Omental fat pad (tissue), 4 donors: ENCODE data around the gene ANKS1B. TPM values are rescaled to one million over a fixed set of nuclear protein-coding genes. Genes with fewer than 3 reads are reported as not detected.

Experiments
- ATAC-seq: fragments of 150-250 bp; one replicate; pipeline ENCODE4 v1.9.1; 2016; ENCODE audit warnings: mild to moderate bottlenecking, moderate library complexity; ENCODE audit not compliant: low FRiP score
- DNase-seq: peaks from one replicate; pipeline ENCODE4 v3.0.0-alpha.2; 2019; ENCODE audit warnings: low spot score
- CTCF ChIP-seq, 3 donors: fragments of 450-650 bp; IDR thresholded peaks; one replicate each; pipeline ENCODE4 v1.5.1; 2016 to 2017; ENCODE audit warnings: antibody characterized with exemption in 3 of 3, mild to moderate bottlenecking in 3 of 3, moderate library complexity in 2 of 3
- total RNA-seq, 4 donors: library from RNA; depleted of rRNA; stranded (reverse); fragments of >200 nt; gene quantifications; one replicate each; pipeline ENCODE4 v1.1.0, GENCODE V29; 2016

The ANKS1B gene
- total RNA-seq, 4 donors from 2014 or later: 5.5 to 26.4 (median 7.6) TPM

- TF ChIP-seq CTCF (IDR thresholded peaks at IDR 0.05): no peak
- no peak for ATAC-seq
- DNase-seq: no peak
Measured at GRCh38 chr12:98780261-98780660, 1204.5 kb downstream of the ANKS1B start.

- DNase-seq (no peak), ATAC-seq (no peak)
- TF ChIP-seq CTCF (IDR thresholded peaks at IDR 0.05): no peak
Measured at GRCh38 chr12:98772818-98773217, 1211.9 kb downstream of the ANKS1B start.

GRCh38 chr12:98771811-98772752, 1212.7 kb downstream of the ANKS1B start:
- ATAC-seq (no peak), DNase-seq (no peak)
- no peak for TF ChIP-seq CTCF (IDR thresholded peaks at IDR 0.05)

- ATAC-seq: no peak
- no peak for DNase-seq
- no peak for TF ChIP-seq CTCF (IDR thresholded peaks at IDR 0.05)
Measured at GRCh38 chr12:98770230-98770629, 1214.5 kb downstream of the ANKS1B start.

GRCh38 chr12:98769068-98769467, 1215.7 kb downstream of the ANKS1B start:
- no peak for TF ChIP-seq CTCF (IDR thresholded peaks at IDR 0.05)
- no peak for DNase-seq
- ATAC-seq: no peak

DNA sequence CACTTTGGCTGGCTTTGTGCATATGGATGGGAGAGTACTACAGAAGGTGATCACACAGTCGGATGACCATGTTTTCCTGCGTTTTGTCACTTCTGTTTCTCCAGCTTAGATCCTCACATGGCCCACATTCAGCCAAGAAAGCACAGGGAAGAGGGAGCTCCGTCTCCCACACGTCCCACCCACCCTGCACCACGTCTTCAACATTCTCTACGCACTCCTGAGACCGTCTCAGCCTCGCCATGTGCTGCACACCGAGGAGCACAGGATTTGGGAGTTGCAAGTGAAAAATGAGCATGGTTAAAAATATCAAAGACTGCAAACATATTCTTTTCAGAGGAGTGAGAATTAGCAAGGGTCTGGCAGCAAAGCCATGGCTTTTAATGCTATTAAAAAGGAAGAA, 1217.5 kb downstream of the ANKS1B start:
- ATAC-seq (no peak), DNase-seq (no peak)
- no peak for TF ChIP-seq CTCF (IDR thresholded peaks at IDR 0.05)

DNA sequence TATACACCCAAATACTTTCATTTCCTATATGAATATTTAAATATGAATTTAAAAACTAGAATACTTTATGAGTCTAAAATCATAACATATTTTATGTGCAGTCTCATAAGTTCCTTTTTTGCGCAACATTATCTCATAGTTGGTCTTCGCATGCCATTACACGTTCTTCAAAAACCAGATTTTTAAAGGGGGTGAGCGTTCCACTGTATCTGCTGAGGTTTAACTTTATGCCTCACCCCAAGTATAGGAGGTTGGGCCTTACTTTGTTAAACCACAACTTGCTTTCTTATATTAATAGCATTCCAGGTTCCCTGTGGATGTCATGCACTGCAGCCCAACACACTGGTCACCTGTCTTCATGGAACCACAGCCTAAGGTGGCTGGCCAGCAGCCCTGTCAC, 1221.1 kb downstream of the ANKS1B start:
- DNase-seq (no peak), ATAC-seq (no peak)
- TF ChIP-seq CTCF (IDR thresholded peaks at IDR 0.05): no peak
